Prostate gland (tissue), 2 donors: Measurements from ENCODE around the gene BRSK1. TPM values are rescaled to one million over a fixed set of nuclear protein-coding genes. Genes with fewer than 3 reads are reported as not detected.

ENCODE experiments used
- DNase-seq: peaks from one replicate; pipeline ENCODE4 v3.0.0-alpha.2; 2019; ENCODE audit warnings: low spot score
- H3K27ac ChIP-seq, 2 donors: fragments of 200-600 bp; sonication (generic); 2 replicates each; pipeline ENCODE4 v1.5.1; 2017 to 2019
- H3K27me3 ChIP-seq: fragments of 200-600 bp; sonication (generic); replicated peaks from 2 replicates; pipeline ENCODE4 v1.5.1; 2019; ENCODE audit not compliant: insufficient read depth
- H3K36me3 ChIP-seq, 2 donors: fragments of 200-600 bp; sonication (generic); 1 replicate in 1 of 2; 2 replicates in 1 of 2; pipeline versions ENCODE4 v1.5.1 to v1.8.1; 2017 to 2019
- H3K4me1 ChIP-seq: fragments of 200-600 bp; sonication (generic); replicated peaks from 2 replicates; pipeline ENCODE4 v1.5.1; 2019
- H3K4me3 ChIP-seq, 2 donors: fragments of 200-600 bp; sonication (generic); 2 replicates each; pipeline ENCODE4 v1.5.1; 2017 to 2019
- H3K9me3 ChIP-seq: fragments of 200-600 bp; sonication (generic); 2 replicates; pipeline ENCODE4 v1.5.1; 2017
- CTCF ChIP-seq, 4 experiments: fragments of 200-600 bp in 2 of 4; fragments of 450-650 bp in 2 of 4; sonication (generic) in 2 of 4; IDR thresholded peaks; 1 replicate in 3 of 4; 2 replicates in 1 of 4; pipeline ENCODE4 v1.5.1; 2016 to 2019; ENCODE audit warnings: antibody characterized with exemption in 4 of 4, mild to moderate bottlenecking in 2 of 4, moderate library complexity in 2 of 4
- POLR2A ChIP-seq: fragments of 450-650 bp; IDR thresholded peaks from one replicate; pipeline ENCODE4 v1.6.1; 2016; ENCODE audit warnings: antibody characterized with exemption, mild to moderate bottlenecking
- POLR2AphosphoS5 ChIP-seq: sonication (generic); formaldehyde crosslinking; IDR thresholded peaks from one replicate; pipeline ENCODE4 v1.6.1; 2017; ENCODE audit warnings: antibody characterized with exemption
- WGBS: methylation state at CpG from one replicate; pipeline ENCODE4 v1.1.5; 2018; 5-methylcytosine and 5-hydroxymethylcytosine counted together
- intact Hi-C: fragments of 100-400 bp; cut with DNase I; formaldehyde crosslinking; loops from one replicate; pipeline ENCODE4 v1.14.2; 2022
- total RNA-seq, 2 donors: library from RNA; depleted of rRNA; stranded (reverse); fragments of >200 nt; gene quantifications; one replicate each; pipeline ENCODE4 v1.1.0, GENCODE V29; 2016

Gene BRSK1
- total RNA-seq, 2 donors from 2014 or later, result 1.4 to 10.9 TPM

- H3K27ac ChIP-seq, result no peak overlapping the region
- H3K27me3 ChIP-seq, result no peaks in the 10 kb centered on the region
- intact Hi-C loops, result no loop called here
- TF ChIP-seq POLR2AphosphoS5 (no peak), CTCF (IDR thresholded peaks at IDR 0.05) (no peak), POLR2A (no peak)
- 93% methylated on average over 29 of the region's 36 CpGs for WGBS
- no peak overlapping the region for H3K4me3 ChIP-seq
- no peak for DNase-seq
- H3K9me3 ChIP-seq, result no peaks in the 10 kb centered on the region
- H3K36me3 ChIP-seq, result peaks cover 0 to 12% of the 10 kb centered on the region in 2 donors
- H3K4me1 ChIP-seq, result peaks cover under 1% of the 10 kb centered on the region
Measured at GRCh38 chr19:55273978-55274707, 9.7 kb upstream of the BRSK1 start.

- no peaks in the 10 kb centered on the region for H3K9me3 ChIP-seq
- H3K4me3 ChIP-seq, result no peak overlapping the region
- no peak overlapping the region for H3K27ac ChIP-seq
- no peak for TF ChIP-seq CTCF (IDR thresholded peaks at IDR 0.05)
- no peak for DNase-seq
- H3K36me3 ChIP-seq, result peaks cover 0 to 12% of the 10 kb centered on the region in 2 donors
- 77% methylated on average over 17 of the region's 17 CpGs for WGBS
- intact Hi-C loops, result no loop called here
- peaks cover 3% of the 10 kb centered on the region for H3K4me1 ChIP-seq
- no peaks in the 10 kb centered on the region for H3K27me3 ChIP-seq
Measured at GRCh38 chr19:55275851-55276719, 7.7 kb upstream of the BRSK1 start.

- Histone ChIP-seq H3K27me3 (no peaks in the 10 kb centered on the region), H3K27ac (no peak overlapping the region), H3K4me3 (no peak overlapping the region), H3K9me3 (no peaks in the 10 kb centered on the region), H3K36me3 (peaks cover 0 to 12% of the 10 kb centered on the region in 2 donors), H3K4me1 (peaks cover 3% of the 10 kb centered on the region)
- intact Hi-C loops, result no loop called here
- no peak for DNase-seq
- 86% methylated on average over 15 of the region's 15 CpGs for WGBS
- TF ChIP-seq CTCF (IDR thresholded peaks at IDR 0.05) (no peak), POLR2A (no peak), POLR2AphosphoS5 (no peak)
Measured at GRCh38 chr19:55276720-55277430, 6.9 kb upstream of the BRSK1 start.

GRCh38 chr19:55277494-55277893 is 6.3 kb upstream of the BRSK1 start:
- Histone ChIP-seq H3K4me3 (no peak overlapping the region), H3K9me3 (no peaks in the 10 kb centered on the region), H3K36me3 (peaks cover 0 to 12% of the 10 kb centered on the region in 2 donors), H3K27me3 (no peaks in the 10 kb centered on the region), H3K4me1 (peaks cover 3% of the 10 kb centered on the region), H3K27ac (no peak overlapping the region)
- intact Hi-C loops, result no loop called here
- no peak for TF ChIP-seq POLR2AphosphoS5
- no peak for TF ChIP-seq CTCF (IDR thresholded peaks at IDR 0.05)
- TF ChIP-seq POLR2A, result no peak
- WGBS, result 94% methylated on average over 16 of the region's 17 CpGs
- no peak for DNase-seq
